HG03108 (cell line): Measurements from ENCODE around the gene USP22.

ENCODE experiments used
- ATAC-seq: cut with Tn5 transposase; IDR thresholded peaks from one replicate; pipeline ENCODE4 v1.9.1; 2021; ENCODE audit warnings: moderate library complexity; ENCODE audit not compliant: unreplicated experiment

The USP22 gene

DNA sequence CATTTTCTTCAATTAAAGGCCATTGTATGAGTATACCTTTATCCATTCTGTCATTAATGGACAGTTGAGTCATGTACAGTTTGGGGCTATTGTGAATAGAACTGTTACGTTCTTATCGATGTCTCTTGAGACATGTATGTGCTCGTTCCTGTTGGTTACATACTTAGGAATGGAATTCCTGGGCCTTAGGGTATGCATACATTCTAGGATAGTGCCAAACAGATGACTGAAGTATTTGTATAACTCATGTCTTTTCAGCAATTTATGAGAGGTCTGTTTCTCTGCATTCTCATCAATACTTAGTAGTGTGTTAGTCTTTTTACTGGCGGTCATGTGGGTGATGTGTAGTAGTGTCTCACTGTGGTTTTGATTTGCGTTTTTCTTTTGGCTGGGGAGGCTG lies 81.2 kb downstream of the USP22 start:
- ATAC-seq: no peak

DNA sequence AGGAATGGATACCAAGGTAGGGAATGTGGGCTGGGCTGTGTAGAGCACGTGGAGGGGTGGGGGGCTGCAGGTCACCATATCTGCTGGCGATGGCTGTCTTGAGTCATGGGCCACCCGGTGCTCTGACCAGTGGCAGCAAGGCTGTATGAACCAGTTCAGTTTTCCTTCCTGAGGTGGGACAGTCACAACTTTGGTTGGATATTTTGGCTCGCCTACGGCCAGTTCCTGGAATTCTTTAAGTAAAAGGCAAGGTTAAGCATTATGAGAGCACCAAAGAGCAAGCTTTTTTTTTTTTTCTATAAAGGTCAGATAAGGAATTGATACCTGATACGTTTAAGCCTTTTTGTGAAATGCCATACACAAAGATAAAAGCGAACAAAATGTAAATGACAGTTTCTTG lies 81.9 kb downstream of the USP22 start:
- ATAC-seq: no peak

DNA sequence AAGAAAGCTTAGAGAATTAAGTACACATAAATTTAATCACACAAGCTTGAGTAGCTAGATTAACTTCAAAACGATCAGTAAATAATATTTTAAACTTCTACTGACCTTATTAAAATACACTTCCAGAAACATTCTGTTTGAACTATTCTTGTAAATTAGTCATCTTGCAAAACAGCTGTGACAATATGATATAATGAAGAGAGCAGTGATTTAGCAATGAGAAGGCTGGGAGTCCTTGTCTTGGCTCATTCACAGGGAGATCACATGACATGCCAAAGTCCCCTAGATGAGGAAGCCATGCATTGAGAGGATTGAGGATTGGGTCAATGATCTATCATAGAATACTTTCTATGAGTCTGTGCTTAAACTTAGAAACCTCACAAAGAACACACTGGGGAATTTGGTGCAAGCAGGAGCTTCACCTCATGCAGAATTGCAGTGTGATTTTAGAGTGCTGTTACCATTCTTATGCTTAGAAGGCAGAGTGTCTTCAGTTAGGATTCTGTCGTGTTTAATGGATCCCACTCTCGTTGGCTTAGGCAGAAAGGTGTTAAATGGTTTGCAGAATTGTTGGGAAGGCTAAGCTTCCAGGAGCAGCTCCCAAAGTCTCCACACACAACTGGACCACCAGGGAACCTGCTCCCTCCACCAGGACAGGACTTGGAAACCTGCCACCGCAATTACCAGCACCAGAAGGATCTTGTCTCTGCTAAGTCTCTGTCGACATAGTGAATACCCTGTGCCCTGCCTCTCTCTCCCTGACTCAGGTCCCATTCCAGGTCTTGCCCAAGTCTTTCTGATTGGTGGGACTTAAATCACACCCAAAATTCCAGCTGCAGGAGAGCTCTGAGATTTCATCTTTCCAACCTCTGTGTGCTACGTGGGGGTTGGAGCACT lies 87.1 kb downstream of the USP22 start:
- no peak for ATAC-seq

DNA sequence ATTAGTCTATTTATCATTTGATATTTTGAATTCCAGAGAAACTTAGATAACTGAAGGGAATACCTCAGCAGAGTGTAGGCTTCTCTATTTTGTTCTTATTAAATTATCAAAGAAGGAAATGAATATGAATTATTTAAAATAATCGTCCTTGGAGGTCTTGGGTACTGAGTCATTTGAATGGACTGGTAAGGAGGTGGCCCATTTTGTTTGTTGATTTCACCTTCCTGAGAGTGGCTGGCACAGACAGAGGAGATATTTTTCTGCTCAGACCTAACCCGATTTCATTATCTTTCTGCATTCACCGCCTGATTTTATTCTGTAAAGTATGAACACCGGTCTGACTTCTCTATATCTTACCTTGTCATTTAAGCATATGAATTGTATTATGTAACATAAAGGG lies 88.0 kb downstream of the USP22 start:
- no peak for ATAC-seq

DNA sequence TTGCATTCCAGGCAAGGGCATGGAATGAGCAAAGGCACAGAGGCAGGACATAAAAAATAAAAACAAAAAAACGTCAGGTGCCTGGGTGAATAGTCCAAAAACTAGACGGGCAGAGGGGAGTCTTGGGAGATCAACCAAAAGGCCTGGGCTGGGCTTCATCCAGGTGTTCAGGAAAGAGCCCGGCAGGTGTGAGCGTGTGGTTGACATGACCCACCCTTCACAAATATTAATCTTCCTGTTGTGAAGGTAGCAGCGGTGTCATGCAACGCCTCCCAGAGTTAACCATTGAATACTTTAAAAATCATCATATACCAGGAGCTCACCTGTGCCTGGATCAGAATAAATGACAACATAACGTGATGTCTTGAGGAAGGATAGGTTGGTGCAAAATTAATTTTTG lies 90.6 kb downstream of the USP22 start:
- no peak for ATAC-seq
